Femur (tissue), 1 donor: ENCODE results near the gene TMOD2.
A peak's percentile ranks its signal among the peaks of the same experiment; 100 is the strongest.

Experiments
- DNase-seq: peaks from one replicate; pipeline ENCODE4 v3.0.0-alpha.2; 2017

TMOD2 gene

DNA sequence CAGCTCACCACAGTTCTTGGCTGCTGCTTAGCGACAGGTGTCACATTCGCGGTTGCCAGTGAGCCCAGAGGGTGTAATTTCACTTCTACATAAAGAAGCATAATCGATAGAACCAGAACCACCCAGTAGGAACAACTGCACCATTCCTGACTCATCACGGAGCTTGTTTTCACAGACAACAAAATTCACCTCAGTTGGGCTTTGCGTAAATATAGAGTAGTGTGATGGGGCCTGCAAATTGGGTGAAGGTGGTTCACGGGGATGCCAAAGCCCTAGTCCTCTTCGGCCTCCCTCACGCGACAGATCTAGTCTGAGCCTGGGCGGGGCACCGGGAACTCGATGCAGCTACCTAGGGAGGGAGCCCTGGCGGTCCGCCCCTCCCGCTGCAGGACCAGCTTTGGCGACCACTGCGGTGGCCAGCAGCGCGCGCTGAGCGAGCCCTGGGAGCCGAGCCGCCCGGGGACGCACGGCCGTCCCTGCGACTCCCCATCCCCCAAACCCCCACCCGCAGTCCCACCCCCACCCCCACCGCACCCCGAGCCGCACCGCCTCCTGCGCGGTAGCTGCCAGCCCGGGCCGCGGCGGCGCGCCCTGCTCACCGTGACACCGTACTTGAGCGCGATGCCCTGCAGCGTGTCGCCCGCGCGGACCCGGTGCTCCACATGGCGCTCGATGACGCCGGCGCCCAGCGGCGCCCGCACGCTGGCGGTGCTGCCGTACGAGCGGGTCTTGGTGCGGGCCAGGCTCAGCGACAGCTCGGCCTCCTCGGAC is 14.5 kb upstream of the TMOD2 start:
- DNase-seq = peak; percentile 45

DNA sequence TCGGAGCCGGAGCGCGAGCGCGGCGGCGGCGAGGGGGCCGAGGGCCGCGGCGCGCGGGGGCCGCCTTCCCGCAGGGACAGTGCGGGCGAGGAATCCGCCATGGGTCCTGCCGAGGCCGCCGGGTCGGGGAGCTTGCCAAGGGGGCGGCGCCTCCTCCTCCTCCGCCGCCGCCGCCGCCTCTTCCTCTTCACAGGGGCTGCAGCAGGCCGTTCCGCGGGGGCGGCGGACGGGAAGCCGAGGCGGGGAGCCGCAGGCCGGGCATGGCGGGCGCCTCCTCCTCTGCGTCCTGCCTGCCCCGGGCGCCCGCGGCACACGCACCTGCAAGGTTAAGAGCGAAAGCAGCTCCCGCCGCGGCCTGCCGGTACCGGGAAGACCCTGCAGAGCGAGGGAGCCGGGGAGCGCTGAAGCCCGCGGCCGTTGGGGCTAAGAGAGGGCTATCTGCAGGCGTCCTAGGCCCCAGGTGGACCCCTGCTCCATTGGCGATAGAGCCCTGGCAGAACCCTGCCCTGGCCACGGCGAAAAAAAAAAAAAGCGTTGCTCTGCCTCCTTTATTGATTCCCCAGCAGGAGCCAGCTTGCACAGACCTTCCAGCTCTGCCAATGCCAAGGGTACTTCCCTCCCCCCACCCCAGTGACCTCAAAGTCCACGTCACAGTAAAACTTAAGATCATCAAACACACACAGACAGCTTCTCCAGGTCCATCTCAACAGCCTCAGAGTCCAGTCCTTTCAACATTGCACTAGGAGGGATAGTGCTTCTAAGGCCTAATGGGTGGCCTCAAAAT is 13.7 kb upstream of the TMOD2 start, which contains the start of gene LYSMD2:
Gene LYSMD2, minus strand, starts transcription at position 134 of the 784 bp plus-strand sequence. Its CDS starts 33 bp downstream, at position 101.
- DNase-seq = peak; percentile 86

DNA sequence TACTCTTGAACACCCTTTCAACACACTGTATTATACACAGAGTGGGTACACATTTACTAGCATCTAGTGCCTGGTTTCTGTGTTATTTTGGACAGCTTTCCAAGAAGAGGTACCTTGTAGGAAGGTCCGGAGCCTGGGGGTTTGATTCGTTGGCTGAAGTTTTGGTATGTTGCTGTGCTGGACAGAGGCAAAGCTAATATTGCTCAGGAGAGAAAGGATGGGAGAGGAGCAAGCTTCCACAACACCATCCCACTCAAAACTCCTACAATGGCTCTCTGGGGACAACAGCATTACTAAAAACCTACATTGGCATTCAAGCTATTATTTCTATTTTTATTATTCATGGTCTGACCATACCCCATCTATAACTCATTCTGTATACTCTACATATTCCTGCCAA is 12.8 kb upstream of the TMOD2 start:
- no peak for DNase-seq

DNA sequence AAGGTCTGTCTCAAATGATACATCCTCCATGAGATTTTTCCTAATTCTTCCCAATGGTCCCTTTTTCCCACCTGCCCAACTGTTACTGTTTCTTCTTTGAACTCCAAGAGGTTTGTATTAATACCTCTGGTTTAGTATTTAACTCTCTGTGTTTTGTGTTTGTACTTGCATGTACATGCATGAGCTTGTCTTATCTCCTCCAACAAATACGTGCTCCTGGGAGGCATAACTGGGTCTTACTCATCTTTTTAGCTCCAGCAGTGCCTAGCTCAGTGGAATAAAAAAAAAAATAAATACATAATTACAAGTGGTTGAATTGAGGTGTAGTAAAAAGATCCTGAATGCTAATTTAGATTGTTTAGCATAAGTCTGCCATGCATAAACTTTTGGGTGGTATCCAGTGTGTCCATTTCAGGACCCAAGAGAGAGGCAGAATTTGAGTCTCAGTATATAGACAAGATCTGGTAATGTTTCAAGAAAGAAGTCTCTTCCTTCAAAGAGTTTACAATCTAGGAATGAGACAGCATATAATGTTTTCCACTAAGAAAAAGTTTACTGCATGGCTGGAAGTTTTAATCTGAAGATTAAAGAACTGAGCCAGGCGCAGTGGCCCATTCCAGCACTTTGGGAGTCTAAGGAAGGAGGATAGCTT is 12.2 kb upstream of the TMOD2 start:
- no peak for DNase-seq

DNA sequence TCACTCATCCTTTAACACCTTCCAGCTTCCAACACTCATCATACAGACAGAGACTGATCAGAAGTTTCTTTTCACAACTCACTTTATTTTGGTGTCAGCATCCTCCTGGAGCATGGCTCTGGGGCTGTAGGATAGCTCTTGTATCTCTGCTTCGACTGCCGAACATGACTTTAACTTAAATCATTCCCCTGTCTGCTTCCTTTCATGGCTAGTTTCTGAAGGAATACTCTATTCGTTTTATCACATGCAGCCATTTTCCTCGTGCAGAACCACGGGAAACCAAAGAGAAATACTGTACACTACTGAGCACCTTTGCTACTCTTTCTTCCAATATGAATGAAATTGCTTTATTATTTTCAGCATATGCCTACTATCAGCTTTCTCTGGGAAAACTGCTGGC is 2.1 kb upstream of the TMOD2 start:
- DNase-seq = no peak

DNA sequence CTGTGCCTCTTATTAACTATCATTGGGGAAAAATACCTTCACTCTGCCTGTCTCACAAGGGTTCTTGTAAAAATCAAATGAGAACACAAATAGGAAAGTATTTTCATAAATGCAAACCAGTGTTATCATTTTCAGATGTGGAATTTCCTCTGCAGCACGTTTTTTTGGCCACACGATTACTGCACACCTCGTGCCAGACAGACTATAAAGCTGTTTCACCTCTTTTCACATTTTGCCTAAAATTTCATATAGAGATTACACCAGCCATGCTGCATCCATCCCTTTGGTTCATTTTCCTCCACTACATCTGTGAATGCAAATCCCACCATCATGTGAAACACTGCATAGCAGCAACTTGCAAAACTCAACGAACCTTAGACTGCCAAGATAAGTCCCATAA is 1.2 kb upstream of the TMOD2 start:
- no peak for DNase-seq

DNA sequence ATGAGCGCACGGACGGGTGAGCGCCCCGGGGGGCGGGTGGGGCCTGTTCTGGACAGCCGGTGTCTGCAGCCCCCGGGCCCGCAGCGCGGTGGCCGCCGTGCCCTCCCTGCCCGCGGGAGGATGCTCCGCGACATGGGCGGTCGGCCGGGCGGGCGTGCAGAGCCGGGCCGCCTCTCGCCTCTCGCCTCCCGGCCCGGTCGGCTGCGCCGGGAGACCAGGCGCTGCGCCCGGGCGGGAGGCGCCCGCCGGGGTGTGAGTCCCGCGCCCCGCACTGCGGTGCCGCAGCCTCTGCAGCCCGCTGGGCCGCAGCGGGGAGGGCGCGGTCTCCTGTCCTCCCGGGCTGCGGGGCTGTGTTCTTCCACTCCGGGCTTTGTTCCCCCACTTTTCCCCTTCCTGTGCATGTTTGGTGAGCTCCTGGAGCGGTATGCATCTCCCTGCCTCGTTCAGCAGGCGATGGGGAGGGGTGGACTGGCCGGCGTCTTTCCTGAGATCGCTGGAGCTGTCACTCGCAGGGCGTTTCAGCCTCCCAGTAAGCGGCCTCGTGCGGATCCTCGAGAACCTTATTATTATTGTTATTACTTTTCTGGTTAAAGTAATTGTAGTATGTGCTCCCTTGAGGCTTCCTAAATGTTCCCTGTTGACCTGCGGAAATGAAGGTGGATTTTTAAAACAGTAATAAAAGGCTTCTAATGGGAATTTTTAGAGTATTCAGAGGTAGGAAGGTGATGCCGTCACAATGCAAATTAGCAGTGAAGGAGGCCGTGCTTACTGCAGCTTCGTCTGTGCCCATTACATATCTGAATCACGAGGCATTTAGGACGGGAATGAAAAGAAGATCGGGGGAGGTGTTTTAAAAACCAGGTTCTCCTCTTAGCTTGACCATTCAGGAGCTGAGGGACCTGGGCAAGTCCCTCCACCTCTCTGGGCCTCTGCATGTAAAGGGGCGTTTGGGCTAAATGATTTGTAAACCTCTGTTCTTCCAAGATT is 593 bp downstream of the TMOD2 start:
- peak; percentile 53 for DNase-seq

DNA sequence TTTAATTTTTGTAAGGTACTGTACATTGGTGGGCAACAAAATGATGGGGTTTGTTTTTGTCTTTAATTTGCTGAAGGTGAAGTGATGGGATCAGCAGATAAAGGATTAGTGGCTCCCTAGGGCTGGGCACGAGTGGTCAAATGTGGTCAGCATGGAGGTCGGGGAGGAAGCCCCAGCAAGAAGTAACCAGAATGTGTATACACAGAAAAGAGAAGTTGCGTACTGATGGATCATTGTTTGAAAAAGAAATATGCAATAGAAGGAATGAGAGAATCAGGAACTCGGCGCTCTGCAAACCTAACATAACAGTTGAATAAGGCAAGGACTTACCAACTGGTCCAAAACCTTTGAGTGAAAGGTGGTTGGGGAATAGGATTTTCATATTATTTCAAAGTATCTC is 1.5 kb downstream of the TMOD2 start:
- no peak for DNase-seq

DNA sequence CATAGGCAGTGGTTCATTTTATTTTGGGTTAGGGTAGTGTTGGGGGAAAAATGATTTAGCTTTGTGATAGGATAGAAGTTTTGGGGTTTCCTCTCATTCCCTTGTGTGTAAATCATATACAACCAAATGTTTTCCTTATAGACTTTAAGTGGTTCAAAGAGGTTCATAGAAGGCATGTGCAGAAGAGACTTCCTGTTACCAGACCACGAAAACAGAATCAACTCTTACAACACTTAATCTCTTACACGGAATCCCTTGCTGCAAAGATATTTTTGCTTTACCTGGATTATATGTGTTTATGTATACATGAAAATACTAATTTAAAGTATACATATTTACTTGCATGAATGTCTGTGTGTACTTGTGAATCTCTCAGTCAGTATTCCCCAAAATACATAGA is 2.9 kb downstream of the TMOD2 start:
- no peak for DNase-seq

DNA sequence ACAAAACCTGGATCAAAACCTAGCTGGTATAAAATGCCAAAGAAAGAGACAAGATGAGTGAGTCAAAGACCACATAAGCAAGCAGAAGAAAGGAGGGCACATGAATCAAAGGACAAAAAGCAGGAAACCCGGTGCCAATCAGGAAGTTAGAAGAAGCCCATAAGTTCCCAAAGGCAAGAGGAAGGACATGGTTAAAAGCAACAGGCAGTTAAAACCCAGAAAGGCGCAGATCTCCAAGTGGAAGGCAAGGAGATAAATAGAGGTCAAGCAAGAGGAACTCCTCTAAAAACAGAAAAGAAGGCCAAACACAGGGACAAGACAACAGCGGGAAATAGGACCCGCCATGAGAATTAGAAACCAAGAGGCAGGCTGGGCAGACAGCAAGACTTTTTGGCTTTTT is 4.4 kb downstream of the TMOD2 start:
- no peak for DNase-seq

DNA sequence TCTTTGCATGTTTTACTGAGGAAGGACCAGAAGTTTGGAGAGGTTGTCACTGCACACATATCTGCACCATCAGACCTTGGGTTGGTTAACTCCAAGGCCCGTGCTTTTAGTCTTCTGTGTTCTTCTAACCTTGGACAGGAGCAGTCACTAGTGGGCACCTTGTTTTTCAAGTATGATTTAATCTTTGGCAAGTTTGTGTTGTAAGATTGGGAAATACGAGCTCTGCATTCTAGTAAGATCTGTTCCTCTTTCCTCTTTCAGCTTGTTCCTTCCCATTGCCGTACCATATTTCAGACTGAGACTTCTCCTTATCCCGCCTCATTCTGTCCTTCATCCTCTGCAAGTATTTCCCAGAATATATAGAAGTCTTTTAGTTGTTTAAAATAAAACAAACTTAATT is 5.1 kb downstream of the TMOD2 start:
- no peak for DNase-seq

DNA sequence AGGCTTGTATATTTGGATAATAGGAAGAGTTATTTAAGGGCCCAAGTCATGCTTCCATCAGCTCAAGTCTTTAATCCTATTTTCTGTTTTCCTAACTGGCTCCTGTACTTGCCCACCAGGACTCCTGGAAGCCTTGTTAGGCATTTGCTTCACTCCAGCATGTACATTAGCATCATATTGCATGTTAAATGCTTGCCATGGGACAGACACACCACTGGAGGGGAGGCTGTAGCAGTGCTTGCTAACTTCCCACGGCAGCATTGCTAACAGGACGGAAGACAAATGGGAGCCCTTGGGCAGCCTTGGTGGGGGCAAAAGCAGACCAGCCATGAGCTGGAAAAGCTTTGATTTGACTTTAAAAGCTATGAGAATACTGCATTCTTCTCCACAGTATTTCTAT is 6.1 kb downstream of the TMOD2 start:
- no peak for DNase-seq

DNA sequence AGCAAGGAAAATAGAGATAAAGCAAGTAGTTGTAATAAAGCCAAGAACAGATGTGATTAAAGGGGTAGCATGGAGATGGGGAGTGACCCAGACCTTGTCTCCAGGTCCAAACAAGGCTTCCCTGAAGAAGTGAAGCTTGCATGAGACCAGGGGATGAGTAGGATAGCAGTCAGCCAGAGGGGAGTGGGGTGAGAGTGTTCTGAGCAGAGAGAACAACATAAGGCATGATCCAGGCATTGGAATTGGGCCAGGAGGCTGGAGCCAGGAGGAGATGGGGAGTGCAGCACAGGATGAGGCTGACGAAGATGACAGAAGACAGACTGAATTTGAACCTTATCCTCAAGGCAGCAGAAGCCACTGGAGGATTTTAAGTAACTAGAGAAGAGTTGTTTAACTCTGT is 7.2 kb downstream of the TMOD2 start:
- peak; percentile 65 for DNase-seq

DNA sequence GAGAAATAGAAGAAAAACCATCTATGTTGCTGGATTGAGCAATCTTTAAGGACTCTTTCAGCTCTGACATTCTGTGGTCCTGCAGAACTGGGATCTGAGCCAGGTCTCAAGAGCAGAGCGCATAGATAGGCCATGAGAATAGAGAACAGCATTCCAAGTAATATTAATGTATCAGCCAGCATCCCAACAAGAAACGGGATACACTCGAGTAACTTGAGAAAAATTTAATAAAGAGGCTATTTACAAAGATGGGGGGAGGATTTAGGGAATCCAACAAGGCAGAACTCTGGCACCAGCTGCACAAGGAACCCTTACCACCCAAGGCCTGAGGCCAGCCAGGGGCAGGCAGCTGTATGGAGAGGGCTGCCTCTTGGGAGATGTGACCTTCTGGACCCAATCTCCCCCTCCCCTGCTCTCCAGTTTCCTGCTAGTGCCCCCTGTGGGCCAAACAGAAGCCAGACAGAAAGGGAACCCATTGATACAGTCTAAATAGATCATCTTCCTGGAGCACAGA is 8.2 kb downstream of the TMOD2 start:
- peak; percentile 61 for DNase-seq

DNA sequence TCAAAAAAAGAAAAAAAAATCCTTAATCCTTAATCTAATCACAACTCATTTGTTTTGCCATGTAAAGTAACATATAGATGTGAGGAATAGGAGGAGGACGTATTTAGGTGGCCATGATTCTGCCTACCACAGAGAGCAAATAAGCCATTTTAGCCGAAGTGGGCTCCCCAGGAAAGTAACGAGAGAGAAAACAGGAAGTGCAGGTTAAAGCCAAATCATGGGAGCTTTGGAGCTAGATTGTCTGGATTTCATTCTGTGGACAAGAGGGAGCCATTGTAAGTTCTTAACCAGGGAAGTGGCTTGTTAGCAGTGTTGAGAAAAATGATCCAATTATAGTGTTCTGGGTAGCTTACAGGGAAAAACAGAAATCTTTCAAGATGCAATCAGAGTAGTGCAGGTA is 9.4 kb downstream of the TMOD2 start:
- DNase-seq = no peak

DNA sequence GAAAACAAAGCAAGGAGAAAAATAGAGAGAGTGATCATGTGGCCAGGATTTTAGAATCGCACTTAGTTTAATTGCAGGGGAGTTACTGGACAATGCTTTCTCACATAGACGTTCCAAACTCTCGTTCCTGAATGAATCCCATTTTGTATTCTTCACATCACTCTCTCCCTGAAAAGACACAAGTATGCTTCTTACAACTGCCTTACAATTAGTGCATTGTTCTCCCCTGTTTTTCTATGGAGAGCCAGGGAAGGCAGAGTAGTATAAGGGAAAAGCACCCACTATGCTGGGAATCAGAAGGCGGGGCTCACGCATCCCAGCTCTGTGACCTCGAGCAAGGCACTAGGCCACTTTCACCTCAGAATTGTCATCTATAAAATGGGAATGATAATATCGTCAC is 14.4 kb downstream of the TMOD2 start:
- no peak for DNase-seq

DNA sequence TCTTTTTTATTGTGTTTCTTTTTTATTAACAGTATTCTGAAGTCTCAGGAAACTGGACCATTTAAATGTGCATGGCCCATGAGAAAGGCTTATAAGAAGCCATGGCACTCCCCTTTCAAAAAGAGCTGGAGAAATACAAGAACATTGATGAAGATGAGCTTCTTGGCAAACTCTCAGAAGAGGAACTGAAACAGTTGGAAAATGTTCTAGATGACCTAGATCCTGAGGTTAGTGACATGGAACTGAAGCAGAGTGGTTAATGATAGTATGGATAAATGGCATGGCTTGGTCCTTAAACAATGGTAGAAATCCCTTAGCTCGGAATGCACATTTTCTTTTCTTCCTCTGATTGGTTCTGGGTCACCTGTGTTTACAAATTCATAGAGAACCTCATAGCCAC is 14.9 kb downstream of the TMOD2 start:
- no peak for DNase-seq

DNA sequence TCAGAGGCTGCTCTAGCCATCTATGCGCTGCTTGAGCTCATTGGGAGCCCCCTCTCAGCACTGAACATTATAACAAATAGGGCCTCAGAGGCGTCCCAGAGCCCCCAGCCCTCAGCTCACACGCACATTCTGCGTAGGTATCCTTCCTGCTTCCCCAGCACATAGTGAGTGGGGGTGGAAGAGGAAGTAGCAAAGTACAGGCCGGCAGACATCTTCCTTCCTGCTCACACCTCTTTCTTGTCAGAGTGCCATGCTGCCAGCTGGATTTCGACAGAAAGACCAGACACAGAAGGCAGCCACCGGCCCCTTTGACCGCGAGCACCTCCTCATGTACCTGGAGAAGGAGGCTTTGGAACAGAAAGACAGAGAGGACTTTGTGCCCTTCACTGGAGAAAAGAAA is 16.6 kb downstream of the TMOD2 start:
- no peak for DNase-seq

DNA sequence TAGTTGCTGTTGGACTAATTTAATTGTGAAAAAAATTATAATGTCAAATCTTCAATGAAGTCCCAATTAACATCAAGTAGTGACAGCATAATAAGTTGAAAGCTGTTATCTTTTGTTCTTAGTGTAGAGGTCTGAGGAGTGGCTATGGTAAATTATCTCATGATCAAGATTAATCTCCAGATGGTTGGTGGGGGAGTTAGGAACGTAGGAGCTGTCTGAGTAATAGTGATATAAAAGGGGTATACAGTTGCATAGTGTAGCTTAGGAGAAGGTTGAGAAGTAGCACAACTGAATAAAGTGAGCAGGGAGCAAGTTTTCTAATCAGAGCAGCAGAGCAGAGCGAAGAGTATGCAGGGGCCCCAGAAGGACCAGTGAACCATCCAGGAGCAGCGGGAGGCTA is 19.5 kb downstream of the TMOD2 start:
- no peak for DNase-seq

DNA sequence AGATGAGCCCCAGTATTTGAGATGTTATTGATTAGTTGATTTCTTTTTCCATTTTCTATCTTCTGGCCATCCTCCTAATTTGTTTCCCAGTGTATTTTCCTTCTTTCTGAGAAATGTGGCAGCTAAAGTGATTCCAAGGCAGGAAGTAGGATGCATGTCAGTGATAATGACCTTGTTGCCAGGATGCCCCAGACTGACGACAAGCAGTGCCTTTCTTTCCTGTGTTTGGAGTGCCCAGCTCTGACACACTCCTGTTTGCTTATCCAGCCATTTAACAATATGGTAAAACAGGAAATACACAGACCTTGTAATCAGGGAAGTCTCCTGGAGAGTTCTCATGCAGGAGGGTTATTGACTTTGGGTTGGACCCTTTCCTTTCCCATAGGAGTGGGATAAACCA is 20.4 kb downstream of the TMOD2 start:
- DNase-seq = no peak

DNA sequence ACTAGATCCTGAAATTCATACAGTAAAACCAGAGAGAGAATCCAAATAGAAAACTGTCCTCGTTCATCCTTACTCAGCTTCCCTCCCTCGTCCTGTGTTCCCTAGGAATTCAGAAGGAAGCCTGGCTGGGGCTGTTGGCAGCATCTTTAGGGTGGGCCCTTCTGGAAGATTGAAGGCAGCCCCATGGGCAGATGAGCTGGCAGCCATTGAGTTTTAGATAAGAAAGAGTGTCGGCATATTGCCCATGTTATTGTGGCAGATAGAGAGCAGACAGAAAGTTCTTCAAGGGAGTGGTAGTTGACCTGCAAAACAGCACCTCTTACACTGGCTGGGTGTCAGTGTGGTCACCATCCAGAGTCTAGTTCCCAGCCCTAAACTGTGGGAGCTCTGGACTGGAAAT is 23.5 kb downstream of the TMOD2 start:
- DNase-seq = no peak
